ENCODE data around the gene MRPL40.

GRCh38 chr22:19457828-19458428 lies 25.6 kb downstream of the MRPL40 start:
- TF ChIP-seq NFIC (IDR thresholded peaks at IDR 0.05; ENCODE audit: low read length) (no peak), CSRNP1 (CRISPR knock-in tag; IDR thresholded peaks at IDR 0.05) (no peak)
